ENCODE results near the gene FUT6.
A peak's percentile ranks its signal among the peaks of the same experiment; 100 is the strongest.

FUT6 gene

GRCh38 chr19:5827891-5828660 is 11.4 kb downstream of the FUT6 start:
- Mint-ChIP-seq H3K9me3 (no peaks in the 10 kb centered on the region), H3K4me3 (peak overlapping the region; percentile 95), H3K4me1 (ENCODE audit: low read depth) (peaks cover 28% of the 10 kb centered on the region), H3K36me3 (ENCODE audit: low read depth) (peaks cover 6% of the 10 kb centered on the region), H3K27ac (peak overlapping the region; percentile 91), H3K27me3 (peaks cover 35% of the 10 kb centered on the region)
- intact Hi-C loops (cut with micrococcal nuclease) = loop anchor here (2.0 kb wide), 1 partner anchor 77 kb away; the partner anchor contains the start of gene VMAC

DNA sequence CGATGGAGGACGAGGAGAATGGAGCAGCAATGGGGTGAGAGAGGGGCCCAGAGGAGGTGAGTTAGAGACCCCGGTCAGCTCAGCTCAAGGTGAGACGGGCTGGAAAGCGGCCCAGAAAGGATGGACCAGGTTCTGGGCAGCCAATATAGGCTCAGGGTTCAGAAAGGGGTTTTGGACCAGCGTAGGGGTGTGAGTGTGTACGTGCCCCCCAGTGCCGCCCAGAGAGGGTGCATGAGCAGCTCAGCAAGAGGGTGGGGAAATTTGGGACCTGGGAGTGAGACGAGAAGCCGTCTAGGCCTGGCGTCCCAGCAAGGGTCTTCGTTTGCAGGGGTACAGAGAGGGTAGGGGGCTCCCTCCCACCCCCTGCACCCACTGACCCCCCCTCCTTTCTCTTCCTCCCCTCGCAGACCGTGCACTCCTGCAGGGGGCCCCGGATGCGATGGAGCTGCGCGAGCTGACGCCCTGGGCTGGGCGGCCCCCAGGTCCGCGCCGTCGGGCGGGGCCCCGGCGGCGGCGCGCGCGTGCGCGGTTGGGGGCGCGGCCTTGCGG is 12.1 kb downstream of the FUT6 start:
- H3K27ac Mint-ChIP-seq = peak overlapping the region; percentile 91
- peak overlapping the region; percentile 77 for H3K4me3 Mint-ChIP-seq
- intact Hi-C loops (cut with micrococcal nuclease) = no loop called here
- H3K4me1 Mint-ChIP-seq (ENCODE audit: low read depth) = peaks cover 28% of the 10 kb centered on the region
- H3K36me3 Mint-ChIP-seq (ENCODE audit: low read depth) = peaks cover 6% of the 10 kb centered on the region
- no peaks in the 10 kb centered on the region for H3K9me3 Mint-ChIP-seq
- H3K27me3 Mint-ChIP-seq = peaks cover 37% of the 10 kb centered on the region

DNA sequence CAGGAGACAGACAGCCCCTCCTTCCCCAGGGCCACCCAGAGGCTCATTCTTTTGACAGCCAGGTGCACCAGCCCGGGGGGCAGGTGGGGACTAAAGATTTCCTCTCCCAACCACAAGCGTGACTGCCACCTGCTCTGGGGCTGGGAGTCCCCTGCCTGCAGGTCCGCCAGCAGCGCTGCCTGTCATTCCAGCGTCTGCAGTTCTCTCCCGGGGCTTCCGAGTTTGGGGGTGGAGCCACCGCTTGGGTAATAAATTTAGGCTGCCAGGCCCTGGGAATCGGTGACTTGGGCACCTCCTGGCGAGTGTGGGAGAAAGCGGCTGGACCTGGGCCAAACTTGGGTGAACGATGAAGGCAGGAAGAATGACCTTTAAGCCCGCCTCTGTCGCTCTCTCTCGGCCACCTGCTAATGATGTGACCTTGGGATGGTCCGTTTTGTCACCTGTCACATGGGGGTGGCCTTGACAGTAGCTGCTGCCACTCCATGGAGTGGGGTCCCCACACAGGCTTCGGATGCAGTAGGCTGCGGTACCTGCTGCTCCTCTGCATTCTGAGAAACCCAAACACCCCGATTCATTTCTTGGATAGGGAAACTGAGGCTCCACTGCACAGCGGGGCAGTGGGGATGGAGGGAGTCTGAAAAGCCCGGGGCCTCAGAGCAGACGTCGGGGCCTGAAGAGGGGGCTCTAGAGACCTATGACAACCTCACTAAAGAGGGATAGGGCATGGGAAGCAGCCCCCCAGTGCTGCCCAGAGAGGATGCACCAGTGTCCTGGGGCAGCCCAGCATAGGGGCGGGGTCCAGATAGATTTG is 12.8 kb downstream of the FUT6 start:
- H3K36me3 Mint-ChIP-seq (ENCODE audit: low read depth) = peaks cover 6% of the 10 kb centered on the region
- H3K4me3 Mint-ChIP-seq = peak overlapping the region; percentile 77
- peak overlapping the region; percentile 91 for H3K27ac Mint-ChIP-seq
- peaks cover 28% of the 10 kb centered on the region for H3K4me1 Mint-ChIP-seq (ENCODE audit: low read depth)
- no peaks in the 10 kb centered on the region for H3K9me3 Mint-ChIP-seq
- intact Hi-C loops (cut with micrococcal nuclease) = no loop called here
- H3K27me3 Mint-ChIP-seq = peaks cover 34% of the 10 kb centered on the region

DNA sequence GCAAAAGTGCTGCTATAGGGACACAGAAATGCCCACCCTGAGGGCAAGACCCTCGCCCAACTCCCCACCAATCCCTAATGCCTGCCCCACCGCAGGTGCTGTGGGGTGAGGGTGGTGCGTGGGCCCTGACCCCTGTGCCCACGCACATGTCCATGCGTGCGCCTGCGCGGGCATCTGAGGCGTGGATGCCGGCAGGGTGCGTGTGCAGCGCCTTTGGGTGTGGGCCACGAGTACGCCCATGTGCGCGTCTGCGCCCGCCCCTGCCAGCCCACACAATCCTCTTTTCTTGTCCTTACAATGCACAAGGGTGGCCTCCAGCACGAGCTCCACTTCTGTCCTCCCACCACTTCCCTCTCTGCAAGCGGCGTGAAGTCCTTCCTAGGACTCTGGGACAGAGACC is 14.3 kb downstream of the FUT6 start:
- Mint-ChIP-seq H3K27me3 (peaks cover 36% of the 10 kb centered on the region), H3K4me1 (ENCODE audit: low read depth) (peaks cover 28% of the 10 kb centered on the region), H3K27ac (no peak overlapping the region), H3K9me3 (no peaks in the 10 kb centered on the region), H3K4me3 (no peak overlapping the region), H3K36me3 (ENCODE audit: low read depth) (peaks cover 6% of the 10 kb centered on the region)
- intact Hi-C loops (cut with micrococcal nuclease) = no loop called here

GRCh38 chr19:5824751-5825150 is 14.8 kb downstream of the FUT6 start:
- Mint-ChIP-seq H3K9me3 (no peaks in the 10 kb centered on the region), H3K27ac (no peak overlapping the region), H3K4me1 (ENCODE audit: low read depth) (peaks cover 28% of the 10 kb centered on the region), H3K36me3 (ENCODE audit: low read depth) (peaks cover 6% of the 10 kb centered on the region), H3K27me3 (peaks cover 32% of the 10 kb centered on the region), H3K4me3 (no peak overlapping the region)
- intact Hi-C loops (cut with micrococcal nuclease) = no loop called here

- intact Hi-C loops (cut with micrococcal nuclease) = no loop called here
- no peaks in the 10 kb centered on the region for H3K9me3 Mint-ChIP-seq
These were observed 15.8 kb downstream of the FUT6 start for GRCh38 chr19:5823579-5824281.

DNA sequence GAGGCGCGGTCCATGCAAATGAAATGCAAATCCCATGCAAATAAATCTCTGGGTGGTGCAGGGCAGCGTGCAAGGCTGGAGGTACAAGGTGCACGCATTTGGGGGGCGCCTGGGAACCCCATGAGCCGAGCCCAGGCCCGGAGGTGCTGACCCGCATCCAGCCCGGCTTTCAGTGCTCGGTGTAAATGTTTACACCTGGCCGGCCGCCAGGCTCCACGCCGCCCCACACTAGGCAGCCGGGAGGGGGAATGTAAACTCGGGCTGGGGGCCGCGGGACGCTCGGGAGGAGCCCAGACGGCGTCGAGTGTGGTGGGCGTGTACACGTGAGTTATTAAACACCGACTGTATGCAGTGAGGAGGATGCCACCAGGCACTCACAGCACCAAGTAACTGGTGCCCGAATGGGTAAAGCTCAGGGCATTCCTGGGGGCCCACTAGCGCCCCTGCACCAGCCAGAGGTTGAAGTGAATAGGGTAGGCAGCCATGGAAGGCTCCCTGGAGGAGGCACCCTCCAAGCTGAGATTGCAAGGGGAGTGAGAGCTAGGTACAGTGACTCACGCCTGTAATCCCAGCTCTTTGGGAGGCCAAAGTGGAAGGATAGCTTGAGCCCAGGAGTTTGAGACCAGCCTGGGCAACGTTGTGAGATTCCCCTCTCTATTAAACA is 17.2 kb downstream of the FUT6 start:
- intact Hi-C loops (cut with micrococcal nuclease) = no loop called here
- Mint-ChIP-seq H3K27me3 (peaks cover 22% of the 10 kb centered on the region), H3K4me3 (no peak overlapping the region), H3K36me3 (ENCODE audit: low read depth) (no peaks in the 10 kb centered on the region), H3K4me1 (ENCODE audit: low read depth) (peaks cover 18% of the 10 kb centered on the region), H3K27ac (no peak overlapping the region), H3K9me3 (no peaks in the 10 kb centered on the region)

More at GRCh38 chr19:5823579-5824281, 15.8 kb downstream of the FUT6 start:
- peaks cover 27% of the 10 kb centered on the region for H3K4me1 Mint-ChIP-seq (ENCODE audit: low read depth)
- no peak overlapping the region for H3K27ac Mint-ChIP-seq
- H3K4me3 Mint-ChIP-seq = no peak overlapping the region
- peaks cover 26% of the 10 kb centered on the region for H3K27me3 Mint-ChIP-seq
- peaks cover 6% of the 10 kb centered on the region for H3K36me3 Mint-ChIP-seq (ENCODE audit: low read depth)

GRCh38 chr19:5821521-5822180 is 17.9 kb downstream of the FUT6 start:
- Mint-ChIP-seq H3K27ac (no peak overlapping the region), H3K4me1 (ENCODE audit: low read depth) (peaks cover 11% of the 10 kb centered on the region), H3K4me3 (no peak overlapping the region), H3K36me3 (ENCODE audit: low read depth) (no peaks in the 10 kb centered on the region), H3K9me3 (no peaks in the 10 kb centered on the region), H3K27me3 (peaks cover 21% of the 10 kb centered on the region)
- intact Hi-C loops (cut with micrococcal nuclease) = no loop called here

DNA sequence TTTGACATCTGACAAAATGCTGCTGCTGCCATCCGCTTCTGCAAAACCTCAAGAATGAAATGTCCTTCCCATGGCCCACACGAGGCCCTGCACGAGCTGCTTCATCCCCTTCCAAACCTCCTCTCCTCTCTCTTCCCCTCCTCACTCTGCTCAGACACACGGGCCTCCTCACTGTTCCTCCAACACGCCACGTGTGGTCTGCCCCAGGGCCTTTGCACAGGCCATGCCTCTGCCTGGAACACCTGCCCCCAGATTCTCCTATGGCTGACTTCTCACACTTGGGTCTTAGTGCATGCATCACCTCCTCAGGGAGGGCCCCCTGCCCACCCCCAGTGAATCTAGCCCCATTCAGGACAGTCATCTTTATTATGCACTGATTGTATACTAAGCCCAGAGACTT is 18.7 kb downstream of the FUT6 start:
- no peak overlapping the region for H3K27ac Mint-ChIP-seq
- intact Hi-C loops (cut with micrococcal nuclease) = no loop called here
- no peaks in the 10 kb centered on the region for H3K9me3 Mint-ChIP-seq
- no peaks in the 10 kb centered on the region for H3K36me3 Mint-ChIP-seq (ENCODE audit: low read depth)
- peaks cover 19% of the 10 kb centered on the region for H3K27me3 Mint-ChIP-seq
- peaks cover 8% of the 10 kb centered on the region for H3K4me1 Mint-ChIP-seq (ENCODE audit: low read depth)
- H3K4me3 Mint-ChIP-seq = no peak overlapping the region

- Mint-ChIP-seq H3K9me3 (no peaks in the 10 kb centered on the region), H3K4me3 (no peak overlapping the region), H3K27me3 (peaks cover 24% of the 10 kb centered on the region), H3K4me1 (ENCODE audit: low read depth) (no peaks in the 10 kb centered on the region), H3K27ac (no peak overlapping the region), H3K36me3 (ENCODE audit: low read depth) (no peaks in the 10 kb centered on the region)
- intact Hi-C loops (cut with micrococcal nuclease) = no loop called here
These were observed 20.9 kb downstream of the FUT6 start for GRCh38 chr19:5818594-5818993.

GRCh38 chr19:5817218-5817617 is 22.3 kb downstream of the FUT6 start:
- H3K27ac Mint-ChIP-seq = no peak overlapping the region
- H3K4me3 Mint-ChIP-seq = no peak overlapping the region
- H3K9me3 Mint-ChIP-seq = no peaks in the 10 kb centered on the region
- intact Hi-C loops (cut with micrococcal nuclease) = no loop called here
- peaks cover 20% of the 10 kb centered on the region for H3K27me3 Mint-ChIP-seq
- no peaks in the 10 kb centered on the region for H3K4me1 Mint-ChIP-seq (ENCODE audit: low read depth)
- H3K36me3 Mint-ChIP-seq (ENCODE audit: low read depth) = no peaks in the 10 kb centered on the region

- H3K27me3 Mint-ChIP-seq = peaks cover 17% of the 10 kb centered on the region
- no peaks in the 10 kb centered on the region for H3K36me3 Mint-ChIP-seq (ENCODE audit: low read depth)
- no peak overlapping the region for H3K27ac Mint-ChIP-seq
- no peaks in the 10 kb centered on the region for H3K4me1 Mint-ChIP-seq (ENCODE audit: low read depth)
- no peaks in the 10 kb centered on the region for H3K9me3 Mint-ChIP-seq
- intact Hi-C loops (cut with micrococcal nuclease) = no loop called here
- no peak overlapping the region for H3K4me3 Mint-ChIP-seq
These were observed 24.7 kb downstream of the FUT6 start for GRCh38 chr19:5814852-5815246.

All from dendritic cell treated with granulocyte-macrophage colony-stimulating factor and Interleukin-4, amounts not matched to agents 40 ng/mL and 50 ng/mL, for 4 days (primary cell).